NCI-H524 treated with DMSO at 0.1 percent for 48 hours (cell line): ENCODE measurements around the gene MAGEA8.
"Not testable (repeated sequence)": the region's sequence is repeated elsewhere in the genome, so short reads cannot be mapped to it uniquely, and the experiment has no call there.

Experiments
- DNase-seq: peaks from one replicate; lab custom pipeline; 2025; lab: John Stamatoyannopoulos, UW

Gene MAGEA8

DNA sequence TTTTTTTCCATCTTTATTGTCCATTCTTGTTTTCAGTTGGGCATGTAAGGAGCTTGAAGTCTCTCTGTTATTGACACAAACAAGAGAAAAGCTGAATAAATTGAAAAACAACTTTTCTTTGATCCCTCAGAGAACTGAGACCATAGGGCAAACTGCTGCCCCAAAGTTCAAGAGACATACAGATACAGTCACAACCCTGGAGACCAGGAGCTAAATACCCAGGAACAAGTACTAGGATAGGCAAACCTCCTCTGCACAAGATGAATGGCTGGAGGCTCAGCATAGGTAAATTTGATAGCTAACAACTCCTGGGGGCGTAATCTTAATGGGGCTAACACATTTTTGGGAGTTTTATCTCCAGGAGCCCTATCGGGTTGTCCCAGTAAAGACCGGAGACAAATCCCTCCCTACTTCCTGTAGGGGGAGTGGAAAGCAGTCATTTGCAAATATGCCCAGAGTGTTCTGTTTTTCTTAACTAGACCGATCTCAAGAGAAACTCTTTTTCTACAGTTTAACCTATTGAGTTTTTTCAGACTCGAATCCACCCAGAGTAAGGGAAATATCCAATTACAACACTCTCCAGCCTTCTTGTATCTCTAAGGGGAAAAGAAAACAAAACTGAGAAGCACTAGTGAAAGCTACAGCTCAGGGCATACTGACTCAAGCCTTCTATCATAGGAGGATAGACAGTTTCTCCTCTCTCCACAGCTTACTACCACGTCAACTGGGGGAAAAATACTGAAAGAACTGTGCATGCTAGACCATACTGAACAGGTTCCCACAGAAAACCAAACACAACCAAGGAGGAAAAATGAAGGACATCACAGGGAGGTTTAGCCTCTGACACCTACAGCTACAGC, 23.1 kb downstream of the MAGEA8 start:
- DNase-seq: no peak

DNA sequence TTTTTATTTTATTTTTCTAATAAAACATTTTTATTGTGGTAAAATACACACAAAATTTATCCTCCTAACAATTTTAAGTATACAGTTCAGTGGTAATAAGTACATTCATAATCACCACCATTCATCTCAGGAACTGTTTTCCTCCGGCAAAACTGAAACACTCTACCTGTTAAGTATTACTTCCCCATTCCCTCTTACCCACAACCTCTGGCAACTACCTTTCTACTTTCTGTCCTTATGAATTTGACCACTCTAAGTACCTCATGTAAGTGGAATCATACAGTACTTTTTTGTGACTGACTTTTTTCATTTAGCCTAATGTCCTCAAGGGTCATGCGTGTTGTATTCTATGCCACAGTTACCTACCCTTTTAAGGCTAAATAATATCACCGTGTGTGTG, 27.3 kb downstream of the MAGEA8 start:
- DNase-seq: no peak

DNA sequence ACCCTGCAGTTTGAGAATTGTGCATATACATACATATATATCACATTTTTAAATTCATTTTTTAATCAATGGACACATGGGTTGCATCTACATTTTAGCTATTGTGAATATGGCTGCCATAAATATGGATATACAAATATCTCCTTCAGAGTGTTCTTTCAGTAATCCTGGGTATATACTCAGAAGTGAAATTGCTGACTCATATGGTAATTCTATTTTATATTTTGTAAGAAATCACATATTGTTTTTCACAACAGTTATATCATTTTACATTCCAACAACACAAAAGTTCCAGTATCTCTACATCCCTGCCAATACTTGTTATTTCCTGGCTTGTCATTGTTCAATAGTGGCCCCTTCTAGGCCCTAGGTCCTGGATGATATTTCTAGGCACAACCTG, 27.7 kb downstream of the MAGEA8 start:
- DNase-seq: no peak

DNA sequence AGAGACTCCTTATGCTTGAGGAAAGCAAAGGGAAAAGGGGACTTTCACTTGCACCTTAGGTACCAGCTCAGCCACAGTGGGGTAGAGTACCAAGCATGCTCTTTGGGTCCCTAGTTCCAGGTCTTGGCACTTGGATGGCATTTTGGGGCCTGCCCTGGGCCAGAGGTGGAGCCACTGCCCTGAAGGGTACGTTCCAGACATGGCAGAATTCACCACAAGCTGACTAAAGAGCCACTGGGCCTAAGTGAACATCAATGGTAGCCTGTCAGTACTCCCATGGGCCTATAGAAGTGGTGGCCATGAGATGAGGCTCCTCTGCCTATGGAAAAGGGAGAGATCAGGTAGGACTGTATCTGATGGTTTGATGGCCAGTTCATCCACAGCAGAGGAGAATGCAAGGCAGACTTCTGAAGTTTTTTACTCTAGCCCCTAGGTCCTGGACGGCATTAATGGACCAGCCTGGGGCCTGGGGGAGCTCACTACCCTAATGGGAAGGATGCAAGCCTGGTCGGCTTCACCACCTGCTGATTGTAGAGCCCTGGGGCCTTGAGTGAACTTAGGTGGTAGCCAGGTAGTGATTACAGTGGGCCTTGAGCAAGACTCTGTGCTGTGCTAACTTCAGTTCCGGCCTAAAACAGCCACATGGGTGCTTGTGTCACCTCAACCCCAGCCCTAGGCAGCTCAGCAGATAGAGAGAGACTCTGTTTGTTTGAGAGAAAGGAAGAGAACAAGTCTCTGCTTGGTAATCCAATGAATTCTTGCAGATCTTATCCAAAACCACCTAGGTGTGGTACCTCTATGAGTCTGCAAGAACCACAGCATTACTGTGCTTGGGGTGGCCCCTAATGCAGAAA, 28.6 kb downstream of the MAGEA8 start:
- no peak for DNase-seq

DNA sequence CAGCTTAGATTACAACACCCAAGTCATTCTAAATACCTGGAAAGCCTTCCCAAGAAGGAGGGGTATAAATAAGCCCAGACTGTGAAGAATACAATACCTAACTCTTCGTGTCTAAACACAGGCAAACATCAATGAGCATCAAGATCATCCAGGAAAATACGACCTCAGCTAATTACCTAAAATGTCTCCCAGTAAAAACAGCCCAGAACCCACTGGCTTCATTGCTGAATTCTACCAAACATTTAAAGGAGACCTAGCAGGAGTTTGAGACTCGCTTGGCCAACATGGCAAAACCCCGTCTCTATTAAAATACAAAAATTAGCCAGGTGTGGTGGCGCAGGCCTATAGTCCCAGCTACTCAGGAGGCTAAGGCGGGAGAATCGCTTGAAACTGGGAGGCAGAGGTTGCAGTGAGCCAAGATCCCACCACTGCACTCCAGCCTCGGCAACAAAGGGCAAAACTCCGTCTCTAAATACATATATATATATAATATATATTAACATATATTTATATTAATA, 29.3 kb downstream of the MAGEA8 start:
- no peak for DNase-seq

DNA sequence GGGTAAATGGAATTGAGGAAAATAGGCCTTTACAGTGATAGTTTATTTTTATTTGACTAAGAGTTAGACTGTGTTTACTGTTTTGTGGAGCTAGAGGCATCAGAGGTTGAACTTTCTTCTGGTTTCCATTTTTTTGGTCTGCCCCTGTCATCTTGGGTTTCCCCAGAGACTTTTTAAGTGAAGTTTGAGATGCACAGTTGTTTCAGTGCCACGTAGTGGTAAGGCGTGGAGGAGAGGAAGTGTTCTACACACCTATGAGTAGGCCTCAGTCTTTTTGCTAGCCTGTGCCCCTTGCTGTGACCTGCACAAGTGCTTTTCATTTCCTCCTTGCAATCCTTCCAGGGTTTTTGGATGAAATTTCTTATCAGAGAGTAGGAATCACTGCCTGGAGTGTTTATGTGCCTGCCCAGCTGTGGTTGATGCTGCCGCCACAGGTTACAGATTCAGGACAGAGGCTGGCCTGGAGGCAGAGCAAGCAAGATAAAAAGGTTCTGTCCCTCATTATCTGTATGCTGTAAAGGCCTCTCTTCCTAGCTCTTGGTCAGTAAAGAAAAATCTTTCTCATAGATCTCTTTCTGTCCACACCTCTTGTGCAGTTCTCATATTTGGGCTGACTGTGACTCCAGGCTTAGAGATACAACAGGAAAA, 35.9 kb downstream of the MAGEA8 start:
- DNase-seq: no peak

DNA sequence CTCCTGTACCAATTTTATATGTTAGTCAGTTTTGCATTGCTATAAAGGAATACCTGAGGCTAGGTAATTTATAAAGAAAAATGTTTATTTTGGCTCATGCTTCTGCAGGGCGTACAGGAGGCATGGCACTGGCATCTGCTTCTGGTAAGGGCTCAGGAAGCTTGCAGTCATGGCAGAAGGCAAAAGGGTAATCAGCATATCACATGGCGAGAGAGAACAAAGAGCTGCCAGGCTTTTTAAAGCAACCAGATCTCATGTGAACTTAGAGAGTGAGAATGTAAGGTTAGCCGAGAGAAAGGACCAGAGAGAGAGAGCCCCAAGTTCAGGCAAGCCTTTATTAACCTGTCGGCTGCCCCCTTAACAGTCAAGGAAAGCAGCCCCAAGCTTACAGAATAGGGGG, 42.9 kb downstream of the MAGEA8 start:
- not testable (repeated sequence) for DNase-seq

DNA sequence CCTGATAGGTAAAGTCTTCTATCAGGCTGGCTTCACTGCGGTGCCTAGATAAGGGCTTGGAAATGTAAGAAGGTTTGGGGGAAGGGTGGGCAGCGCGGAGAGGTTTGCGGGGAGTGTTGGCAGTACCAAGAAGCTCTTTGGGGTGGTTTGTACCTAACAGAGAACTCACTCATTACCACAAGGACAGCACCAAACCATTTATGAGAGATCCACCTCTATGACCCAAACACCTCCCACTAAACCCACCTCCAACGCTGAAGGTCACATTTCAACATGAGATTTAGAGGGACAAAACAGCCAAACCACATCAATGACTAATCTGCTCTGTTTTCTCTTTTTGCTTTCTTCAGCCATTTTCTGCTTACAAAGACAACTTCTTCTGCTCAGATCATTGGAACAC, 43.5 kb downstream of the MAGEA8 start:
- not testable (repeated sequence) for DNase-seq

DNA sequence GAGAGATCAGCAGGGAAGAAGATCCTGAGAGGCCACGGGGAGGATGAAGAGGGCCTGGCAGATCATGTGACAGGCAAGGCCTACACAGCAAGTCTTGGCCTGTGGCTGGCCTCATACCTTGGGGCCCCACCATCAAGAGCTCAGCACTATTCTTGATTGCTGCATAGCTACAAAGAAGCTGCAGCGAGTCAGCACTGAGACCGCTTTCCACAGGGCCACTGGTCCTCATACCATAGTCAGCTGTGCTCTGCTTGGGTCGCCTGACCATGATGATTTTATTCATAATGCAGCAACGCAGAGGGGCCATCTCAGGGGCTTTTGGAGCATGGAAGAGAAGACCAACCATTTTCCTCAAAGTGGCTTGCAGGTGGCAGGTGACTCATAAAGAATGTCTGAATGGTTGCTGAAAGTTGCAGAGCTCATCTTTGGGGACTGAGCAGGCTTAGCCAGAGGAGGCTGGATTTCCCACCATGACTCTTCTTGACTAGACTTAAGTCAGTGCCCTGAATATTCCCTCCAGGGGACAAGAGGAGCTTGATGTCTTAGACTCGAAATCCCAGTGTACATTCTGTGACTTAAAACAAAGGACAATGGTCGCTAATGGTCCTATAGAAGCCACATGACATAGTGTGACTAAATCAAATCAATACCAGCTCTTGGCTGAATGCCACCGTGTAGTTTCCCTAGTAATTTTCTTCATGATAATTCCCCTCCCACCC, 46.4 kb downstream of the MAGEA8 start:
- not testable (repeated sequence) for DNase-seq

DNA sequence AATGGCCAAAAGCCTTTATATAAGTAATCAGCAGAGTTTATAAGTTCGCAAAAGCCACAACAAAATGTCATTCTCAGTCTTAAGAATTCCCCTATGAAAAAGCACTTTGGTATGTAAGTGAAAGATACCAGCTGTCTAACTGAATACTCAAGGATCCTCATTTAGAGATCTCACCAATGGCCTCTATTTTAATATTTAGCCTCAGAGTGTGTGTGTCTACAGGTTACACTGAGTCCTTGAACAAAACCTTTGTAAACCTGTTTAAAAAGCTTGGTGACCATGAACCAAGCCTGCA, 46.9 kb downstream of the MAGEA8 start:
- DNase-seq: not testable (repeated sequence)

DNA sequence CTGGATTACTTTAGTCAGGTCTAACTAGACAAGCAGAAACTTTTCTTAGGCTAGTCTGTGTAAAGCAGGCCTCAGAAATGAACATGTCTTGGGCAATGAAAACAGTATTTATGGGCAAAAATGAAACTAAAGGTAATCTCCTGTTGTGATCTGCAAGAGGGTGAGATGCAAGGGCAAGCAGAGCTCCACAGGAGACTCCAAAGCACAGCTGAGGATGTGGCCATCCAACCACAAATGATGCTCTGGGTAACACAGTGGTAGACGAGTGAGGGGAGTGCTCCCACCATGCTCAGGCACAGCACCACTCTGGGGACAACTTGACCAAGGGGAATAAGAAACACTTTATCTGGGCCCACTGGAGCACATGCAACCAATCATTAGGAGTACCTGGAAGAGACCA, 47.7 kb downstream of the MAGEA8 start:
- DNase-seq: not testable (repeated sequence)

DNA sequence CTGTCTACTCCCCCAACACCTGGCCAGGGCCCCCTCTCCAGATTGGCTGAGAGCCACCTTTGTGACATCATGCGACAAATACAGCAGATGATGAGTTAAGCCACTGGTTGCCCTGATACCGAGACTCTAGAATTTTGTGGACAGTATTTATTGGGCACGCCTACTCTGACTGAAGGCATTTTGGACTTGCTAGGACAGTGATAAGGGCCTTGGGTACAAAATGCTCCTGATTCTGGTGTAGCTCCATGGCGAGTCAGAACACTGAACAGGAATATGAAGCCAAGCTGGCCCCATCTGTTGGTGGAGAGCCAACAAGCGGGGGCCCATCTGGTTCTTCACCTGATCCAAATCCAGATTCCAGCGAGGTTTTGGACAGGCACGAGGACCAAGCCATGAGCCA, 48.4 kb downstream of the MAGEA8 start, which contains the start of gene HSFX4:
Gene HSFX4 (plus strand): TSS at position 174 of the 400 bp plus-strand sequence. CDS start 72 bp downstream, at position 246.
- not testable (repeated sequence) for DNase-seq

DNA sequence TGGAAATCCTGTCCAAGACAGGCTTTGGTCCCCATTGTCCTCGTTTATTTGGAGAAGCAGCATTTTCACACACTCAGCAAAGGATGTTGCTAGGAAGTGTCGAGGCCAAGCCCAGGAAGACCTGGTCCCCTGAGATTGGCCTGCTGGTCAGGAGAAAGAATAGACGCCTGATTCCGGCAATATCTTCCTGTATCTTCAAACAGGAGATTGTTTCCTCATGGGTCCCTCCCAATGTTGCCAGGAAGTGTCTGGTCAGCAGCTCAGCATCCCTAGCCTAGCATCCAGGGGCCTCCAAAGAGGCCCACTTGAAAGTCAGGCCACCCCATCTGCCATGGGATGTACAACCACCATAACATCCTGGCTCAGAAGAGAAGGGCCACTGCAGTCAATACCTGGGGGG, 50.4 kb downstream of the MAGEA8 start:
- DNase-seq: not testable (repeated sequence)

DNA sequence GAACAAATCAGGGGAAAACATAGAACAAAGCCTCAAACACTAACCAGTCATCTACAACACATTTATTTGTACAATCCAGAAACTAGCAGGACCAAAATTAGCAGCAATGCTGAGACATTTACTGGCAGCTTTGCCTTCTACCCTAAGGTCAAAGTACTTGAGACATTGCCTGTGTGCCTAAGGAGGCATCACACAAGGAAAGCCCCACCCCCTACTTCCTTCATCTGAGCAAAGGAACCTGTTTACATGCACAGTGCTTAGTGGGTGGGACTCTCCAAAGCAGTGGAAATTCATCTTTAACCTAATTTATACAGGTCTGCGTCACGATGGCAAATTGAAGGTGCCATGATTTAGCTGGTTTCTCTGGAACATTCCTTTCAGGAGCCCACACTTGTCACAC, 51.2 kb downstream of the MAGEA8 start:
- DNase-seq: not testable (repeated sequence)

DNA sequence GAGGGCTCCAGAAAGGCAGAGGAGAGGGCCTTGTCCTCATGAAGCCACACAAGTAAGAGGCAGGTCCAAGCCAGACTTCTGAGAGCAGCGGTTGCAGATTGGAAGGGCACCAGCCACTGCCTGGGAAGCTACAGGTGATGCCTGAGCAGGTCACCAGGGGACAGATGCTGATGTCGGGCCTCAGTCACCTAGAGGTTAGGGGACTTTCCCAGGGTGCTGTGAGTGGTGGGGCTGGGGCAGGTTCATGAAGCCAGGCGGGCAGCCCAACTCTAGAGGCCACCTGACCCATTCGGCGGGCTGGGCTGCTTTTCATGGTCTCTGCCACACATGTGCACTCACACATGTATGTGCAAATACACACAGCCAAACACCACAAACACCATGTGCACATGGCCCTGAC, 52.0 kb downstream of the MAGEA8 start:
- DNase-seq: not testable (repeated sequence)

DNA sequence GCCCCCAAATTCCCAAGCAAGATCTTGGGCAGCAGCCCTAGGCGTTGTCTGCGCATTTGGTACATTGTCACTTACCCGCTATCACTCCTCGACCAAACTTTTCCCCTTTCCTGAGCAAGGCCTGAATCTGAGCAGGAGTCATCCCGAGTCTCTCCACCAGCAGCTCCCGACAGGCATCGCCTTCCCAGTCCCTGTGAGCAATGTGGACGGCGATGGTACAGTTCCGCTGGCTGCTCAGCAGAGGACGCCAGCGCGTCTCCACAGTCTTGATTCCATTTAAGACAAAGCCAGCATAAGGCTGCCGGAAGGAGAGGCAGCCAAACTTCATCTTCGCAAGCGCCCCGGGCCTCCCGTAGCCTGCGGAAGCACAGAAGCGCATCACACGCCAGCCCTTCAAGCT, 52.6 kb downstream of the MAGEA8 start:
- DNase-seq: not testable (repeated sequence)
